ENCODE data around the gene ARL6IP1.
A peak's percentile ranks its signal among the peaks of the same experiment; 100 is the strongest.

Gene ARL6IP1

GRCh38 chr16:18801145-18801972 is at the start of gene ARL6IP1:
ARL6IP1 (minus strand) TSS chr16:18801549; CDS start chr16:18801466, 83 bp downstream.
- peak; percentile 99 for DNase-seq

- DNase-seq = no peak
Observed at GRCh38 chr16:18846416-18846815, 45.1 kb upstream of the ARL6IP1 start.

GRCh38 chr16:18842565-18842964 is 41.2 kb upstream of the ARL6IP1 start:
- DNase-seq = no peak

GRCh38 chr16:18841833-18842525 is 40.6 kb upstream of the ARL6IP1 start:
- no peak for DNase-seq

- DNase-seq = no peak
Observed at GRCh38 chr16:18839555-18839954, 38.2 kb upstream of the ARL6IP1 start.

- DNase-seq = peak; percentile 16
Observed at GRCh38 chr16:18836702-18837101, 35.4 kb upstream of the ARL6IP1 start.

GRCh38 chr16:18834864-18835263 is 33.5 kb upstream of the ARL6IP1 start:
- DNase-seq = no peak

- no peak for DNase-seq
Observed at GRCh38 chr16:18833707-18834505, 32.6 kb upstream of the ARL6IP1 start.

GRCh38 chr16:18832613-18833012 is 31.3 kb upstream of the ARL6IP1 start:
- DNase-seq = no peak

- no peak for DNase-seq
Observed at GRCh38 chr16:18832006-18832405, 30.7 kb upstream of the ARL6IP1 start.

GRCh38 chr16:18829251-18829650 is 27.9 kb upstream of the ARL6IP1 start:
- no peak for DNase-seq

- DNase-seq = peak; percentile 17
Observed at GRCh38 chr16:18827890-18828289, 26.5 kb upstream of the ARL6IP1 start.

GRCh38 chr16:18816286-18816685 is 14.9 kb upstream of the ARL6IP1 start:
- DNase-seq = no peak

GRCh38 chr16:18811925-18812324 is 10.6 kb upstream of the ARL6IP1 start:
- DNase-seq = no peak

GRCh38 chr16:18809165-18809564 is 7.8 kb upstream of the ARL6IP1 start:
- no peak for DNase-seq

- no peak for DNase-seq
Observed at GRCh38 chr16:18805257-18805773, 4.0 kb upstream of the ARL6IP1 start.

GRCh38 chr16:18804540-18804939 is 3.2 kb upstream of the ARL6IP1 start:
- DNase-seq = no peak

GRCh38 chr16:18803569-18804462 is 2.5 kb upstream of the ARL6IP1 start:
- peak; percentile 48 for DNase-seq

GRCh38 chr16:18802767-18803343 is 1.5 kb upstream of the ARL6IP1 start:
- DNase-seq = no peak

GRCh38 chr16:18800775-18801144 is 589 bp downstream of the ARL6IP1 start:
- no peak for DNase-seq

GRCh38 chr16:18800293-18800692 is 1.1 kb downstream of the ARL6IP1 start:
- DNase-seq = no peak

GRCh38 chr16:18799500-18799899 is 1.8 kb downstream of the ARL6IP1 start:
- DNase-seq = no peak
